Measurements from ENCODE around the gene ASPRV1. TPM values are rescaled to one million over a fixed set of nuclear protein-coding genes. Genes with fewer than 3 reads are reported as not detected.

The ASPRV1 gene
- total and polyA plus RNA-seq, 2 donors (not counting 3 experiments of a cell fraction or from before 2014, with no cell fraction given), result 0.15 to 0.22 TPM

DNA sequence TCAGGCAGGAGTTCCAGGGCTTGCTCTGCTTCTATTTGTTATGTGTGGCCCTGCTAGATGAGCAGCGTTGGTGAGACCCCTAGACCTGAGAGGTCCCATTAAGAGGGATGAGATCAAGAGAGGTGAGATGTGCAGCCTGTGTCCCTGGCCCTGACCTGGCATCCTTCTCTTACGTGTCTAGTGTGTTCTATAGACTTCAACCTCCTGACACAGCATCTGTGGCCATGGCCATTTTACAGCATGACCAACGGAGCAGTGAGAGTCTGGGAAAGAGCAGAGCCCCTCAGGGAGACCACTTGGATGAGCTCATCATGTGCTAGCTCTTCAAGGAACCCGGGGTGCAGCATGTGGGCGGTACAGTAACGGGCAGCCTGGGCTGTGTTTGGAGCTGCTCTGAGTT, 32.7 kb upstream of the ASPRV1 start:
- CTCF ChIA-PET, result no interaction called here
- dilution Hi-C loops (cut with MboI; ENCODE audit: extremely low pct_ligation_motif_present, low sequenced_read_pairs), result no loop called here
- H3K4me2 ChIP-seq (ENCODE audit: insufficient read depth, low read length), result no peak overlapping the region
- intact Hi-C loops (cut with micrococcal nuclease), result no loop called here
- H3K36me3 ChIP-seq (ENCODE audit: control insufficient read depth in 2 of 2, extremely low read depth in 1 of 2, insufficient read depth in 2 of 2, low read length in 2 of 2), result no peaks in the 10 kb centered on the region
- H2AFZ ChIP-seq (ENCODE audit: low read depth, low read length), result no peak overlapping the region
- no peaks in the 10 kb centered on the region for H3K9me1 ChIP-seq (replicated peaks; ENCODE audit: control insufficient read depth, extremely low read depth, insufficient read depth, low read length)
- no peaks in the 10 kb centered on the region for H3K79me2 ChIP-seq (ENCODE audit: control insufficient read depth, insufficient read depth, low read length)
- H3K27ac ChIP-seq (ENCODE audit: insufficient read depth, low read depth, low read length), result no peak overlapping the region
- no peak overlapping the region for H3K9ac ChIP-seq (replicated peaks; ENCODE audit: extremely low read depth, insufficient read depth, low read length)
- H3K27me3 ChIP-seq (ENCODE audit: control insufficient read depth in 2 of 2, insufficient read depth in 2 of 2, low read length in 2 of 2), result no peaks in the 10 kb centered on the region
- H4K20me1 ChIP-seq (replicated peaks; ENCODE audit: control insufficient read depth, extremely low read depth, insufficient read depth, low read length), result no peaks in the 10 kb centered on the region
- FAIRE-seq, result no peak
- H3K4me3 ChIP-seq (replicated peaks in 1 of 3; ENCODE audit: insufficient read depth in 1 of 3, low read depth in 1 of 3, low read length in 3 of 3), result no peak overlapping the region
- TF ChIP-seq, protein P1, sequence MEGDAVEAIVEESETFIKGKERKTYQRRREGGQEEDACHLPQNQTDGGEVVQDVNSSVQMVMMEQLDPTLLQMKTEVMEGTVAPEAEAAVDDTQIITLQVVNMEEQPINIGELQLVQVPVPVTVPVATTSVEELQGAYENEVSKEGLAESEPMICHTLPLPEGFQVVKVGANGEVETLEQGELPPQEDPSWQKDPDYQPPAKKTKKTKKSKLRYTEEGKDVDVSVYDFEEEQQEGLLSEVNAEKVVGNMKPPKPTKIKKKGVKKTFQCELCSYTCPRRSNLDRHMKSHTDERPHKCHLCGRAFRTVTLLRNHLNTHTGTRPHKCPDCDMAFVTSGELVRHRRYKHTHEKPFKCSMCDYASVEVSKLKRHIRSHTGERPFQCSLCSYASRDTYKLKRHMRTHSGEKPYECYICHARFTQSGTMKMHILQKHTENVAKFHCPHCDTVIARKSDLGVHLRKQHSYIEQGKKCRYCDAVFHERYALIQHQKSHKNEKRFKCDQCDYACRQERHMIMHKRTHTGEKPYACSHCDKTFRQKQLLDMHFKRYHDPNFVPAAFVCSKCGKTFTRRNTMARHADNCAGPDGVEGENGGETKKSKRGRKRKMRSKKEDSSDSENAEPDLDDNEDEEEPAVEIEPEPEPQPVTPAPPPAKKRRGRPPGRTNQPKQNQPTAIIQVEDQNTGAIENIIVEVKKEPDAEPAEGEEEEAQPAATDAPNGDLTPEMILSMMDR (IDR thresholded peaks at IDR 0.05; ENCODE audit: extremely low read depth in 1 of 2, insufficient read depth in 1 of 2, low read depth in 1 of 2, low read length in 2 of 2), result no peak
- TF ChIP-seq, protein P2, sequence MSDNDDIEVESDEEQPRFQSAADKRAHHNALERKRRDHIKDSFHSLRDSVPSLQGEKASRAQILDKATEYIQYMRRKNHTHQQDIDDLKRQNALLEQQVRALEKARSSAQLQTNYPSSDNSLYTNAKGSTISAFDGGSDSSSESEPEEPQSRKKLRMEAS (IDR thresholded peaks at IDR 0.05; ENCODE audit: insufficient read depth, insufficient read length), result no peak
- TF ChIP-seq EZH2 (IDR thresholded peaks at IDR 0.05; ENCODE audit: borderline replicate concordance, low read depth, low read length, severe bottlenecking) (no peak), POLR2A (IDR thresholded peaks at IDR 0.05; ENCODE audit: low read depth, low read length) (no peak), FOS (IDR thresholded peaks at IDR 0.05; ENCODE audit: borderline replicate concordance, insufficient read depth, low read length) (no peak), POLR2AphosphoS5 (IDR thresholded peaks at IDR 0.05; ENCODE audit: insufficient read depth, low read depth, low read length) (no peak), GATA2 (IDR thresholded peaks at IDR 0.05; ENCODE audit: insufficient read depth, insufficient read length, low read depth, low read length) (no peak), MYC (IDR thresholded peaks at IDR 0.05; ENCODE audit: low read depth, low read length) (no peak), JUN (IDR thresholded peaks at IDR 0.05; ENCODE audit: borderline replicate concordance, insufficient read depth, insufficient read length, low read depth) (no peak)
- H3K4me1 ChIP-seq (ENCODE audit: control insufficient read depth, extremely low read depth, insufficient read depth, low read length), result no peaks in the 10 kb centered on the region
- H3K9me3 ChIP-seq (replicated peaks; ENCODE audit: control insufficient read depth, insufficient read depth, low read length), result no peaks in the 10 kb centered on the region
- POLR2A ChIA-PET, result no interaction called here
- no TSS peak for BruUV-seq (replicated peaks)
- DNase-seq (ENCODE audit: low read depth, low spot score), result no peak

All from endothelial cell of umbilical vein (primary cell).